ENCODE data around the gene TFDP2. TPM values are rescaled to one million over a fixed set of nuclear protein-coding genes. Genes with fewer than 3 reads are reported as not detected.
"Not testable (repeated sequence)": the region's sequence is repeated elsewhere in the genome, so short reads cannot be mapped to it uniquely, and the experiment has no call there.

The TFDP2 gene
- total RNA-seq, 2 experiments from 2014 or later: 21.2 to 22.8 TPM

- Mint-ChIP-seq H3K4me3 (no peak overlapping the region), H3K36me3 (ENCODE audit: low read depth) (peaks cover 10% of the 10 kb centered on the region), H3K27ac (no peak overlapping the region), H3K4me1 (no peaks in the 10 kb centered on the region), H3K27me3 (no peaks in the 10 kb centered on the region), H3K9me3 (peaks cover 10% of the 10 kb centered on the region)
- DNase-seq: no peak
- ChIA-PET POLR2A (no interaction called here), CTCF (no interaction called here)
Observed at GRCh38 chr3:142077859-142078500, 71.4 kb downstream of the TFDP2 start.

GRCh38 chr3:142077155-142077858 is 72.0 kb downstream of the TFDP2 start:
- ChIA-PET CTCF (no interaction called here), POLR2A (no interaction called here)
- H3K36me3 Mint-ChIP-seq (ENCODE audit: low read depth): peaks cover 10% of the 10 kb centered on the region
- H3K4me1 Mint-ChIP-seq: no peaks in the 10 kb centered on the region
- H3K9me3 Mint-ChIP-seq: peaks cover 10% of the 10 kb centered on the region
- H3K4me3 Mint-ChIP-seq: no peak overlapping the region
- no peak overlapping the region for H3K27ac Mint-ChIP-seq
- H3K27me3 Mint-ChIP-seq: no peaks in the 10 kb centered on the region
- no peak for DNase-seq

GRCh38 chr3:142075656-142076055 is 73.7 kb downstream of the TFDP2 start:
- H3K27me3 Mint-ChIP-seq; H3K4me3 Mint-ChIP-seq; H3K9me3 Mint-ChIP-seq; POLR2A ChIA-PET; H3K4me1 Mint-ChIP-seq; DNase-seq; H3K27ac Mint-ChIP-seq; H3K36me3 Mint-ChIP-seq (ENCODE audit: low read depth): not testable (repeated sequence)
- CTCF ChIA-PET: interaction anchor here (0.7 kb wide), 1 partner anchor 266 kb away, joined by 3 read pairs; no protein-coding TSS in a partner anchor

- Mint-ChIP-seq H3K36me3 (ENCODE audit: low read depth) (no peaks in the 10 kb centered on the region), H3K4me3 (no peak overlapping the region), H3K4me1 (peaks cover 2% of the 10 kb centered on the region), H3K27ac (no peak overlapping the region), H3K9me3 (no peaks in the 10 kb centered on the region), H3K27me3 (no peaks in the 10 kb centered on the region)
- ChIA-PET CTCF (no interaction called here), POLR2A (no interaction called here)
- DNase-seq: no peak
Observed at GRCh38 chr3:142072816-142073215, 76.5 kb downstream of the TFDP2 start.

GRCh38 chr3:142065932-142066331 is 83.4 kb downstream of the TFDP2 start:
- Mint-ChIP-seq H3K27ac (no peak overlapping the region), H3K27me3 (no peaks in the 10 kb centered on the region), H3K9me3 (no peaks in the 10 kb centered on the region), H3K36me3 (ENCODE audit: low read depth) (no peaks in the 10 kb centered on the region), H3K4me1 (no peaks in the 10 kb centered on the region), H3K4me3 (no peak overlapping the region)
- ChIA-PET CTCF (no interaction called here), POLR2A (no interaction called here)
- no peak for DNase-seq

GRCh38 chr3:142065344-142065743 is 84.0 kb downstream of the TFDP2 start:
- CTCF ChIA-PET: no interaction called here
- Mint-ChIP-seq H3K36me3 (ENCODE audit: low read depth) (no peaks in the 10 kb centered on the region), H3K9me3 (no peaks in the 10 kb centered on the region), H3K4me1 (no peaks in the 10 kb centered on the region), H3K4me3 (no peak overlapping the region), H3K27me3 (no peaks in the 10 kb centered on the region), H3K27ac (no peak overlapping the region)
- POLR2A ChIA-PET: no interaction called here
- no peak for DNase-seq

GRCh38 chr3:142064454-142064853 is 84.9 kb downstream of the TFDP2 start:
- no peak overlapping the region for H3K4me3 Mint-ChIP-seq
- no peaks in the 10 kb centered on the region for H3K4me1 Mint-ChIP-seq
- POLR2A ChIA-PET: no interaction called here
- no peaks in the 10 kb centered on the region for H3K27me3 Mint-ChIP-seq
- no peaks in the 10 kb centered on the region for H3K9me3 Mint-ChIP-seq
- H3K36me3 Mint-ChIP-seq (ENCODE audit: low read depth): no peaks in the 10 kb centered on the region
- no peak for DNase-seq
- H3K27ac Mint-ChIP-seq: no peak overlapping the region
- CTCF ChIA-PET: no interaction called here

GRCh38 chr3:142057331-142057725 is 92.0 kb downstream of the TFDP2 start:
- Mint-ChIP-seq H3K27ac (no peak overlapping the region), H3K4me1 (peaks cover 3% of the 10 kb centered on the region), H3K27me3 (no peaks in the 10 kb centered on the region), H3K9me3 (no peaks in the 10 kb centered on the region), H3K36me3 (ENCODE audit: low read depth) (no peaks in the 10 kb centered on the region), H3K4me3 (no peak overlapping the region)
- CTCF ChIA-PET: interaction anchor here (0.7 kb wide), 1 partner anchor 55 kb away, joined by 3 read pairs; no protein-coding TSS in a partner anchor
- POLR2A ChIA-PET: no interaction called here
- no peak for DNase-seq

GRCh38 chr3:142056656-142057330 is 92.6 kb downstream of the TFDP2 start:
- CTCF ChIA-PET: interaction anchor here (0.7 kb wide), 1 partner anchor 55 kb away, joined by 3 read pairs; no protein-coding TSS in a partner anchor
- Mint-ChIP-seq H3K9me3 (no peaks in the 10 kb centered on the region), H3K4me1 (peaks cover 3% of the 10 kb centered on the region), H3K27me3 (no peaks in the 10 kb centered on the region), H3K4me3 (no peak overlapping the region), H3K36me3 (ENCODE audit: low read depth) (no peaks in the 10 kb centered on the region), H3K27ac (no peak overlapping the region)
- POLR2A ChIA-PET: no interaction called here
- no peak for DNase-seq

- no peaks in the 10 kb centered on the region for H3K27me3 Mint-ChIP-seq
- POLR2A ChIA-PET: no interaction called here
Observed at GRCh38 chr3:142053835-142054234, 95.5 kb downstream of the TFDP2 start.

GRCh38 chr3:142053244-142053643 is 96.1 kb downstream of the TFDP2 start:
- no peaks in the 10 kb centered on the region for H3K27me3 Mint-ChIP-seq
- no peak overlapping the region for H3K27ac Mint-ChIP-seq
- no peaks in the 10 kb centered on the region for H3K9me3 Mint-ChIP-seq
- ChIA-PET POLR2A (no interaction called here), CTCF (no interaction called here)
- H3K4me1 Mint-ChIP-seq: peaks cover 3% of the 10 kb centered on the region
- DNase-seq: no peak
- H3K36me3 Mint-ChIP-seq (ENCODE audit: low read depth): no peaks in the 10 kb centered on the region
- H3K4me3 Mint-ChIP-seq: no peak overlapping the region

More at GRCh38 chr3:142053835-142054234, 95.5 kb downstream of the TFDP2 start:
- DNase-seq: no peak
- CTCF ChIA-PET: no interaction called here
- peaks cover 3% of the 10 kb centered on the region for H3K4me1 Mint-ChIP-seq
- H3K36me3 Mint-ChIP-seq (ENCODE audit: low read depth): no peaks in the 10 kb centered on the region
- H3K9me3 Mint-ChIP-seq: no peaks in the 10 kb centered on the region
- no peak overlapping the region for H3K27ac Mint-ChIP-seq
- no peak overlapping the region for H3K4me3 Mint-ChIP-seq

GRCh38 chr3:142051351-142051750 is 98.0 kb downstream of the TFDP2 start:
- no peak overlapping the region for H3K4me3 Mint-ChIP-seq
- ChIA-PET POLR2A (no interaction called here), CTCF (no interaction called here)
- no peaks in the 10 kb centered on the region for H3K27me3 Mint-ChIP-seq
- H3K36me3 Mint-ChIP-seq (ENCODE audit: low read depth): no peaks in the 10 kb centered on the region
- H3K9me3 Mint-ChIP-seq: no peaks in the 10 kb centered on the region
- H3K27ac Mint-ChIP-seq: no peak overlapping the region
- H3K4me1 Mint-ChIP-seq: peaks cover 3% of the 10 kb centered on the region
- no peak for DNase-seq

GRCh38 chr3:142047021-142047369 is 102.3 kb downstream of the TFDP2 start:
- CTCF ChIA-PET: no interaction called here
- Mint-ChIP-seq H3K4me3 (no peak overlapping the region), H3K4me1 (no peaks in the 10 kb centered on the region), H3K27ac (no peak overlapping the region), H3K9me3 (no peaks in the 10 kb centered on the region), H3K36me3 (ENCODE audit: low read depth) (no peaks in the 10 kb centered on the region), H3K27me3 (no peaks in the 10 kb centered on the region)
- POLR2A ChIA-PET: interaction anchor here (0.7 kb wide), 1 partner anchor 46 kb away, joined by 3 read pairs; no protein-coding TSS in a partner anchor
- no peak for DNase-seq

All from activated CD4-positive, alpha-beta memory T cell treated with anti-CD3 and anti-CD28 coated beads, Interleukin-2, amount 10 ng/mL, durations not matched to agents 7 days and 5 days (primary cell).